Colon (tissue), 2 donors: Measurements from ENCODE around the gene KAZN.

ENCODE experiments used
- FAIRE-seq: peaks from 2 replicates; lab custom pipeline; 2012; peaks lifted over from hg19 to GRCh38; lab: Jason Lieb, UNC
- donor health status: control.
- donor health status: control.

Gene KAZN

DNA sequence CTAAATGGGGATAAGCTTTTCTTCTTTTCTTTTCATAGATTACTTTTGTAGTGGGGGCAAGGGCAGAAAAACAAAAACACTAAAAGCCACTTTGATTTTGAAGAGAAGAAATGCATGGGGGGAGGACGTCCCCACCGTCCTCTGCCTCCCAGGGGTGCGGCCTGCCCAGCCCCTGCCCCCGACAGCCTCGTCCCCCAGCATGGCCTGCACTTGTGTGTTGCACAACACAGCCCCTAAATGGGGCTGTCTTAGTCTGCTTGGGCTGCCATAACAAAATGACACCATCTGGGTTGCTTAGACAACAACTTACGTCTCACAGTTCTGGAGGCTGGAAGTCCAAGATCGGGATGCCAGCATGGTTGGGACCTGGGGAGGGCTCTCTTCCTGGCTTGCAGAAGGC is 497.8 kb downstream of the KAZN start:
- FAIRE-seq: no peak

DNA sequence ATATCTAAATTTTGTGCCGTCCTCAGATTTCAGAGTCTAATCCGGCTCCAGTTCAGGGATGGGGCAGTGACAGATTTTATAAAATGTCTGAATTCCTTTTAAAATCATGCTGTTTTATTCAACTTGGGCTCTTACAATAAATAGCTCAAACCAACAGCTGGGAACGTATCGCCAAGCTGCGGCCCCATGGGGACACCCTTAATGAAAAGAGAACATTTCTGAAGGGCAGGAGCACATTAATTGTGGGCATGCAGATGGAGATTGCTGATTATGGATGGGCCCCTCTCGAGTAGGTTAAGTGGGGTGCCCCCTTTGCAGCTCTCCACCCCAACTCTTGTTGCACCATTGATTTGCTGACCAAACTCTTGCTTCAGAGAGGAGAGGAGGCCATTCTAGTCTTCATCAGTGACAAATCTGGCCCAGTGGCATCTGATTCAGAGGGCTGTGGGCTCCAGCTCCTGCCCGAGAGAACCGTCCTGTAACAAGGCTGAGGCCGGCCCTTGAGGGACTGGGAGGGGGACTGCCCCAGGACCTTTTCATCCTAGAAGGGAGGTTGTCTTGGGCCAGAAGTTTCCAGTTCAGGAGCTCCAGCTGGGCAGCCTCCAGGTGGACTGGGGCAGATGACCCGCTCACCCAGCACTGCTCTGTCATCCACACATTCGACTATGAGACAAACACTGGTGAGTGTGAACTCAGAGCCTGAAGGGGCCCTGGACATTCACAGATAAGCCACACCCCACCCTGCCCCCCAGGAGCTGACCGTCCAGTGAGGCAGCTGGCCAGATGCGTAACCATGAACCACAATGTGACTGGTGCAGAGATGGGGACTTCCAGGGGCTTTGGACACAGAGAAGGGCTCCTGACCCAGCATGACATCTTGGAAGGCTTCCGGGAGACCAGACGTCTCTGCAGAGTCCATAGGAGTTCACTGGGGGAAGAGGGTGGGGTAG is 500.0 kb downstream of the KAZN start:
- FAIRE-seq: no peak

DNA sequence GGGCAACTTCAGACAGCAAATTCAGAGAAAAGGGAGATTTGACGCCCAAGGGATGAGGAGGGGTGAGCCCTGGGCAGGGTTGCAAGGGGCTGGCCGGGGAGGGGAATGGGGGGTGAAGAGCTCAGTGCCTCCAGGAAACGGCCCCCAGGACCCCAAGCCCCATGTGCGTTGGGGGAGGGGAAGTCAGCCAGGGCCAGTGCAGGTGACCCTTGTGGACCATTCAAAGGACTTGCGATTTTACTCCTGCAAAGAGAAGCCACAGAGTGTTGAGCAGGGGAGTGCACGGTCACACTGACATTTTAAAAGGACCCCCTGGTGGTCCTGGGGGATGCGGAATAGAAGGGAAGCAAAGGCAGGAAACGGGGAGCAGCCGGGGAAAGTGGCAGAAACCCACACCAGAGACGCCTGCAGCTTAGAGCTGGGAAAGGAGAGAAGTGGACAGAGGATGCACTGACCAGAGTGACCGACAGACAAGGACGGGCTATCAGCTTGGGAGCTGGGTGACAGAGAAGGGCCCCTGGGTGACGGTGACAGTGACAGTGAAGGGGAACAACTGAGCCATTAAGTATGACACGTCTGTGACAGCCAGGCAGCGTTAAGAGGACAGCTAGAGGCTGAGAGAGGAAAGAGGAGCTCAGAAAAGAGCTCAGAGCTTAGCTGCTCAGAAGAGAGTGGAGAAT is 501.1 kb downstream of the KAZN start:
- no peak for FAIRE-seq

DNA sequence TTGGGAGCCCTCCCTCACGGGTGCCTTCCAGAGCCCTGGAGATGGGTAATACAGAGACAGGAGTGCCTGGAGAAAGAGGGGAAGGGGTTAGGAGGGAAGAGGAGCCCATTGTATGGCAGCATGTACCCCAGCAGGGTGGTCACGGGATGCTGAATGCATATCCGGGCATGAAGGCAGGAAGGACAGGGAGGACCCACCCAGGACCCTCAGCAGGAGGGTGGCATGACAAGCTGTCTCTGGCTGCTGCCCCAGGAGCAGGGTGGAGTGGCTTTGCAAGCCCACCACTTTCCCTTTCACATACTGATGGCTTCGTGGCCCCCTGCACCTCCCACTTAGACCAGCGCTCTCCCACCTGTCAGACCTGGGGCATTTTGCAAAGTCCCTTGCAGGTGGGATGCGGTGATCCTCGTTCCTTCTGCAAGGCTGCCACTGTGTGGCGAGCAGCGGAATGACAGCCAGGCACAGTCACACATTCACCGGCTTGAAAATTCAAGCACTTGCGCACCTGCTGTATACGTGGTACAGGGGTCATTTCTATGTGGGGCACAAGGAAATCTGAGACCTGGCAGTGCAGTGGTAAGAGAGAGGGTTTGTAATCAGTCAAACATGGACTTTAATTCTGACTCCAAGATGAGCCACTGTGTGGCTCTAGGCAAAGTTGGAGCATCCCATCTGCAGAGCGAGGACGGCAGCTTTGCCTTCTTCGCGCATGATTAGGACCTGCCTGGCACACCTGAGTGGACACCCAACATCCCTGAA is 501.8 kb downstream of the KAZN start:
- no peak for FAIRE-seq

DNA sequence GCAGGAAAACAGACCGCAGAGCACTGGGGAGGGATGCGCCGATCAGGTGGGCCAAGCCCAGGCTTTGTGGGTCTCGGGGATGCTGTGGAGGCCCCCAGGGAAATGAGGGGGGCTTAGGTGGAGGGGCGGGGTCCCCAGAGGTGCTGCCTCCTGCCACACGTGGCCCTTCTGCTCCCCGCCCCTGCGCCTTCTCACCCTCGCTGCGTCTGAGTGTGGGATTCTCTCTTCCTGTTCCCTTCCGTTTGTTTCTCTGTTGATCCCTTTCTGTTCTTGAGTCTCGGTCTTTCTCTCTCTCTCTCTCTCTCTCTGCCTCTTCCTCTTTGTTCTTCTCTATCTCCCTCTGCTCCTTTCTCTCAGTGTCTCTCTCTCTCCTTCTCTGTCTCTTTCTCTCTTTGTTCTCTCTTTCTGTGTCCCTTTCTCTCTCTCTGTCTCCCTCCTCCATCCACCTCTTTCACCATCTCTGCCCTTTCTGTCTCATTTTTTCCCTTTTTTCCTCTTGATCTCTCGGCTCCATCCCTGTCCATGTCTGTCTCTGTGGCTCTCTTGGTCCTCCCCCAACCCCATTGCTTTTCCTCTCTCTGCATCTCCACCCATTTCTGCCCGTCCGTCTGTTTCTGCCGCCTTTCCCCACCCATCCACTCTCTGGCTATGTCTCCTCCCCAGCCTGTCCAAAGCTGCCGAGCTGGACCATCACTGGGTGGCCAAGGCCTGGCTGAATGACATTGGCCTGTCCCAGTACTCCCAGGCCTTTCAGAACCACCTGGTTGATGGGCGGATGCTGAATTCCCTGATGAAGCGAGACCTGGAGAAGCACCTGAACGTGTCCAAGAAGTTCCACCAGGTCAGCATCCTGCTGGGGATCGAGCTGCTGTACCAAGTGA is 502.6 kb downstream of the KAZN start:
- FAIRE-seq: no peak

DNA sequence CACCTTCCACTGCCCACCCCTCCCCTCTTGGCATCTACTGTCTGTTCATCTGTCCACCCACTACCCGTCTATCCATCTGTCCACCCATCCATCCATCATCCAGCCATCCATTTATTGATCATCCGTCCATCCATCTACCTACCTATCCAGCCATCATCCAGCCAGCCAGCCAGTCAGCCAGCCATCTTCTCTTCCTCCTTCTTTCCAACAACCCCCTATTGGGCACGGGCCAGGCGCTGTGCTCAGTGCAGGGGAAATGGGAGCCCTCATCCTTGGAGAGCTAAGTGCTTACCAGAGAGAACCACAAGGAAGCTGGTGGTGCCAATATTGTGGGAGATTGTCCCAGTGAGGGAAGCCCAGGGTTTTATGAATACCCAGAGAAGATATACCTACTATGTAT is 503.3 kb downstream of the KAZN start:
- no peak for FAIRE-seq

DNA sequence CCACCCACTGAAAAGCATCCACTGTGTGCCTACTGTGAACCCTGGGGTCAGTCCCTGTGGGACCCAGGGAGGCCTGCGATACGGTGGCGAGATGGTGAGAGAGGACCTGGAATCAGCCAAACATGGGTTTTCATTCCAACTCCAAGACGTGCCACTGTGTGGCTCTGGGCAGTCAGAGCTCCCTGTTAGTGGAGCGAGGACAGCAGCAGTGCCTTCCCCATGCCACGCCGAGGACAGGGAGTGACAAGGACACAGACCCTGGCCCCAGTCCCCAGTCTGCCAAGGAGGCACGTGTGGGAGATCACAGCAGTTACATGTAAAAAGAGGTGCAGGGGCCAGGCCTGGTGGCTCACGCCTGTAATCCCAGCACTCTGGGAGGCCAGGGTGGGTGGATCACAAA is 504.2 kb downstream of the KAZN start:
- no peak for FAIRE-seq

DNA sequence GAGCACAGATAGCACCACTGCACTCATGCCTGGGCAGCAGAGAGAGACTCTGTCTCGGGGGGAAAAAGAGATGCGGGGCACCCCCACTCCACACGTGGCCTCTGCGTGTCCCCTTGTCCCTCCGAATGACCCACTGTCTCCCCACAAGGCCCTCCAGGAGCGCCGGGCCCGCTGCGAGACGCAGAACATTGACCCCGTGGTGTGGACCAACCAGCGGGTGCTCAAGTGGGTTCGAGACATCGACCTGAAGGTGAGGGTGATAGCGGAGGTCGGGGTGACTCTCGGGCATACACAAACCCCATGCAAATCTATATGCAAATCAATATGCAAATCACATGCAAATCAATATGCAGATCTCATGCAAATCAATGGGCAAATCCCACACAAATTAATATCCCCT is 504.7 kb downstream of the KAZN start:
- no peak for FAIRE-seq

DNA sequence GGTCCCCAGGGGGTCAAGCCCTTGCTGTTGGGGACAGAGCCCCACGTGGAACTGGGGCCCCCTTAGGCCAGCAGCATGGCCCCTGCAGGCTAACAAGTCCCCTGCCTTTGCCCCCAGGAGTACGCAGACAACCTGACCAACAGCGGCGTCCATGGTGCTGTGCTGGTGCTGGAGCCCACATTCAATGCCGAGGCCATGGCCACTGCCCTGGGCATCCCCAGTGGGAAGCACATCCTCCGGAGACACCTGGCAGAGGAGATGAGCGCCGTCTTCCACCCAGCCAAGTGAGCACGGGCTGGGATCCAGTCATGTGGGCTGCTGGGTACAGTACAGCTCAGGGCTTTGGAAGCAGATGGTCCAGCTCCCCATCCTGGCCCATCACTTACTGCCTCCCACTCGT is 505.4 kb downstream of the KAZN start:
- FAIRE-seq: no peak

DNA sequence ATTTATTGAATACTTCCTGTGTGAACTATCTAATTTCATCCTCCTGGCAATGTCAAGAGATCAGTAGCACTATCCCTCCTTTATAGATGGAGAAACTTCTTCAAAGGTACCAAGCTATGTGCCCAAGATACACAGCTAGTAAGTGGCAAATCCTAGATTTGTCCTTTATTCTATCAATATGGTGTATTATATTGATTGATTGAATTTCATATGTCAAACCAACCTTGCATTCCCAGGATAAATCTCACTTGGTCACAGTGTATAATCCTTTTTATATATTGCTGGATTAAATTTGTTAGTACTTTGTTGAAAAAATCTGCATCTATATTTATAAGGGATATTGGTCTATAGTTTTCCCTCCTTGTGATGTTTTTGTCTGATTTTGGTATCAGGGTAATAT is 506.3 kb downstream of the KAZN start:
- no peak for FAIRE-seq

DNA sequence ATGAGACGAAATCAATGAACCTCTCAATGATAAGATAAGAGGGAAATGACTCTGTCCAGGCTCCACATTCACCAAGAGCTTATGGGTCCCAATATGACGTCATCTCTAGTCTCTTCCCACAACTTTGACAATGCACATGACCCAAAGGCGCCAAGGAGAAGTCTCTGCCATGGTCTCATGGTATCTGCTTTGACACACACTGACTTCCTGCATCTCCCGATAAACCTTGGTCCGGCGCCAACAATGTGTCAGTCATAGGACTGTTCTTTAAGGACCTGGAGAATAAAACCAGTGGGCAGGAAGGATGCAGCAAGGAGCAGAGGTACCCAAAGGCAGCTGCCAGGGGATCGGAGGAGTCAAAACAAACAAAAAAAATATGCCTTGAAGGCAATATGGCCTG is 508.1 kb downstream of the KAZN start:
- no peak for FAIRE-seq

DNA sequence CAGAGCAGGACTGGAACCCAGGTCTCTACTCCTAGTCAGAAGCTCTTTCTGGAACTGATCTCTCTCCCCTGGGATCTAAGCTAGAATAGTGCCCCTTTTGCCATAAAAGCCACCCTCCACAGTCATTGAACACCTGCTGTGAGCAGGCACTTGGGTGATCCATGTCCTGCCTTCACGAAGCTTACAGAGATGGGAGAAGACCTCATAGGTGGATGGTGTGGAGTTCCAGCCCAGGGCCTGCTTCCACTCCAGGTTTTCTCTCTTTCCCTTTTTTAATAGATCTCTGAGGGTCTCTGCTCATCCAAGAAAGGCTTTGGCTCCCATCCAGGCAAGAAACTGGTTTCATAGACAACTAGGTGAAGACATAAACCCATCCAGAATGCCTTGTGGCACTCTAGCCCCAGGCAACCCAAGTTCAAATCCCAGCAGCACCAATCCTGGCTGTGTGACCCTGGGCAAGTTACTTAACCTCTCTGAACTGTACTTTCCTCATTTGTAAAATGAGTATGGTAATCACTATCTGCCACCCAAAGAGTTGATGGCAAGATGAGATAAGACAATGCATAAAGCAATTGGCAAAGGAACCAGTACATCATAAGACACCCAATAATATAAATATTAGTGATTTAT is 508.7 kb downstream of the KAZN start:
- FAIRE-seq: no peak

DNA sequence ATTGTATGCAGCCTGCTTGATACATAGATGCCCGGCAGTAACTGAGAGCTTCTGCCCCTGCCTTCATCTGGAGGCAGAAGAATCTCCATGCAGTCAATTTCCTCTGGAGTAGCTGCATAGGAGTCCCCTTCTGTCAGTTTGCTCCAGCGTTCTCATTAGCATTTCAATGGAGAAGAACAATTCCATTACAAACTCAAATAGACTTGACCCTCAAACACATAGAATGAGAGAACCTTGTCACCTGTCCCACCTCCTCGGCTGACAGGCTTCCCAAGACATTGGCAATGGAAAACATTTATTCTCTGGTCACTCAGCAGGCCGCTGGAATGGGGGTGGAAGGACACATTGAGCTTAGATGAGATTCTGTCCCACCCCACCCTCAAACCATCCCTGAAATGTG is 509.4 kb downstream of the KAZN start:
- FAIRE-seq: no peak

DNA sequence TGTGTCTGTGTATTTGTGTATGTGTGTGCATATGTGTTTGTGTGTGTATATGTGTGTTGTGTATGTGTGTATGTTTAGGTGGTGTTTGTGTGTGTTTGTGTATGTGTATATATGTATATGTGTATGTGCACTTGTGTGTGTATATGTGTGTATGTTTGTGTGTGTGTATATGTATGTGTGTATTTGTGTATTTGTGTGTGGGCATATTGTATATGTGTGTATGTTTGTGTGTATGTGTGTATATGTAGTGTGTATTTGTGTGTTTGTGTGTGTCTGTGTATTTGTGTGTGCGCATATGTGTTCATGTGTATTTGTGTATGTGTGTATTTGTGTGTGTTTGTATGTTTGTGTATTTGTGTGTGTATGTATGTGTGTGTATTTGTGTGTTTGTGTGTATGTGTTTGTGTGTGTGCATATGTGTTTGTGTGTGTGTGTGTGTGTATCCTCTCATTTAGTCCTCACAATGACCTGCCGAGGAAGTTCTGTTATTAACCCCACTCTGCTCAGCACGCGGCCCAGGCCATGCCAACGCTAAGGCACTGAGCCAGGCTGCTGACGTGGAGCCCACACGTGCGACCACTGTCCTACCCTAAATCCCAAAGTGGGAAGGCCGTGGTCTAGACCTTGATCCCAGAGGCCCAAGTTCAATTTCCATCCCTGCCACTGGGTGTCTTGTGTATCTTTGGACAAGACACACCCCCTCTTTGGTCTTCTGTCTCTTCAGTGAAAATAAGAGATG is 511.8 kb downstream of the KAZN start:
- no peak for FAIRE-seq

DNA sequence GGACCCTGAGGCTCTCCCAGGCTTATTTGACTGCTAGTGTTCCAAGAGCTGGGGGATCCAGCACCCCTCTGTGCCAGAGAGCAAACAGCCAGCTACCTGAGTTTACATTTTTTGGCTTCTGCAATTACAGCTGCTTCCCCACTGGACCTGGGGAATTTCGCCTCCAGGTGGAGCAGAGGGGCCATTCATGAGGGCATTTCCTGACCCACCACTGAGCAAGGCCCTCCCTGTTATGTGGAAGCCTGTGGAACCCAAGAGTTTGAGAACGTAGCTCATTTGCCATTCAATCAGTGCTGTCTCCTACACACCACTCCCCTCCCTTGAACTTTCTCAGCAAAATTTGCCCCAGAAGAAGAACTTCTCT is 512.4 kb downstream of the KAZN start:
- no peak for FAIRE-seq

DNA sequence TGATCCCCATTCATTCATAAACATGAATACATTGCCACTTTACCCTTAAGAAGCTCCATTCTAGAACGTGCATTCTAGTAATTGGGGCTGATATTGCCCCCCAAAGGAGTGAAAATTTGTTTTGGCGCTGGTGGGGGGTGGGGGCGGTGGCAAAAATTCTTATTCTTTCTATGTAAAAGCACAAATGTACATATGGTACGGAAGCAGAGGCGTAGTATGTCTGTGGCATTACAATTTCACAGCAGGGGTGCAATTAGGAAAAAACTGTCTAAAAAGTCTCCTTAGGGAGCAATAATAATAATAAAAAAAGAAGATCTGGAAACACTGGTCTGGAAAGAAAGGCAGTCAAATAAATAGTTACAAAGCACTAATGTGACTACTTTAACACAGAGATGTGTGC is 514.7 kb downstream of the KAZN start:
- no peak for FAIRE-seq

DNA sequence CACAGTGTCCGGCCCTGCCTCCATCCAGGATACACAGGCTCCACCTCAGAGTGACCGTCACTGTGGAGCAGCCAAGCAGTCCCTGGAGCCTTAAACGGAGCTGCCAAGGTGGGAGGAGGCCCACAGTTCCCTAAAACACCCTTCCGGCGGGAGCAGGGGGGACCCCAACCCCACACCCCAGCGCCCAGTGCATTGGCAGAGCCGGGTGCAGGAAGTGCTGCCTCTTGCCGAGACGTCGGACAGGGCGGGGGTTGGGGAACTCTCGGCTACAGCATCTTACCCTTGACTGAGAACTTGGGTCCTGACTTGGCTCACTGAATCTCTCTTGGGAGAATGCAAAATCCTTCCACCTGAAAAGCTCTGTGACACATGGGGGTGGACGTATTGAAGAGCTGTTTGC is 516.4 kb downstream of the KAZN start:
- no peak for FAIRE-seq

DNA sequence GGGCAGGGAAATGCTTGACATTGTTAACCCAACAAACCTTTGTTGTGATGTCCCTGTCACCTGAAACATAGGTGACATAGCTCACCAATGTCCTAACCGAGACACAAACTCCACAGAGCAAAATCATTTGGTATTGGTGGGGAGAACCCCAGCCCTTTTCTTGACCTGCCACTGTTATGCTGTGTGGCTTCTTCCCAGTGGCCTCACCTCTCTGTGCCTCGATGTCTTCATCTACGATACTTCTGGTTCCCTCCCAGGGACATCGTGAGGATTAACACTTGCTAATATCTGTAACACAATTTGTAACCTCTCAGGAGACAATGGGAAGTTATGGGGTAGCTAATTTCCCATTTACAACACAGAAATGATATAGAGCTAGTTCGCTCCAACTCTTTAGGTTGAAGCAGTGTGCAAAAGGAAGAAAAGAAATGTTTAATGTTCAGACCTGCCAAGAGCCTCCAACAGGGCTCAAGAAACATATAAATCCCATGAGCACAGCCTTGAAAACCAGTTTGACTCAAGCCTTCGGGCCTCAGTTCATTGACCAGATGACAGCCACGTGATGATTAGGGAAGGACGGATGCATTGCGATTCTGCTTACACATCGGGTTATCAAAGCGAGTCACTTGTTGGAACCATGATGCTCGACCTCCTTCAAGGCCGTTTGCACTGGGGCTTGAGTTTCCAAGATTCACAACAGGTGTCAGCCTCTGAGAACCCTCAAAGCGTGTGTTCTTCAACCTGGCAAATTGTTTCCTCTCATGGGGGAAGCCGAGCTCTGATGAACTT is 517.3 kb downstream of the KAZN start:
- FAIRE-seq: no peak

DNA sequence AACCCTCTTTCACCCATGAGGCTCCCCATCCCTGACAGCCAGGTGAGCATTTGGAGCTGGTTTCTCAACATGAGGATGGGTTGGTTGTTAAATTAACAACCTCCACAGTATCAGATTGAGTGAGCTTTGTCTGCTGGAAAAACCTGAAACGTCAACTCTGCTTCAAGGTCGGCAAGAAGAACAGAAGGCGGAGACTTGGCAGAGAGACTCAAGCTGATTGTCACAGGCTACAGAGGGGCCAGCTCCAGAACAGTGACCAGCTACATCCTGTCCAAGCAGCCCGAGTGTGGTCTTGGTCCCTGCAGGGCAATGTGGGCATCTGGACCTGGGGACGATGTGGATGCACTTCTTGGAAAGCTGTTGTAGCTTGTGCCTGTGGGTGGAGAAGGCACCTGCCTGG is 518.5 kb downstream of the KAZN start:
- FAIRE-seq: no peak
